ENCODE data around the gene HSD3B7. TPM values are rescaled to one million over a fixed set of nuclear protein-coding genes. Genes with fewer than 3 reads are reported as not detected.

HSD3B7 gene
- total and polyA plus RNA-seq, 2 of the 8 experiments (the other 6 are each of a cell fraction or from before 2014, with no cell fraction given), result 2.9 to 6.6 TPM

GRCh38 chr16:30958175-30959079 is 26.6 kb upstream of the HSD3B7 start:
- Histone ChIP-seq H2BK5ac (ENCODE audit: low read depth, low read length) (no peak overlapping the region), H3K9ac (replicated peaks in 1 of 4; ENCODE audit: extremely low read depth in 1 of 4, low read depth in 3 of 4, low read length in 3 of 4) (peak overlapping the region; percentile 64 to 100 (median 98); a peak in 6 of 7 replicates), H3K4me2 (ENCODE audit: insufficient read depth in 1 of 2, low read depth in 2 of 2, low read length in 2 of 2) (peak overlapping the region; percentile 54 to 81), H4K8ac (ENCODE audit: extremely low read depth, insufficient read depth, low read length) (no peak overlapping the region), H2BK20ac (ENCODE audit: low read length) (no peak overlapping the region), H3K27me3 (replicated peaks in 1 of 4; ENCODE audit: control insufficient read depth in 3 of 4, extremely low read depth in 1 of 4, insufficient read depth in 3 of 4, low read length in 3 of 4) (no peaks in the 10 kb centered on the region), H3K9me3 (ENCODE audit: insufficient read depth in 2 of 2, low read depth in 1 of 2, low read length in 1 of 2) (no peaks in the 10 kb centered on the region; a peak in 1 of 4 replicates), H3K14ac (ENCODE audit: insufficient read length) (no peak overlapping the region), H2AFZ (ENCODE audit: low read length) (no peak overlapping the region), H2BK15ac (ENCODE audit: low read length) (no peak overlapping the region), H3K27ac (ENCODE audit: low read depth, low read length) (peak overlapping the region; percentile 100; the same call in 1 of the 2 replicates), H4K20me1 (replicated peaks in 1 of 2; ENCODE audit: control insufficient read depth in 1 of 2, insufficient read depth in 2 of 2, low read length in 2 of 2) (peaks cover 12 to 15% of the 10 kb centered on the region in 2 experiments), H3K23me2 (ENCODE audit: low read depth, low read length) (no peaks in the 10 kb centered on the region; the same call in 1 of the 2 replicates), H3K36me3 (ENCODE audit: control insufficient read depth in 2 of 4, insufficient read depth in 4 of 4, low read length in 3 of 4) (peaks cover 32 to 41% (median 38%) of the 10 kb centered on the region in 4 experiments), H2BK12ac (ENCODE audit: low read depth, low read length) (no peak overlapping the region), H3K23ac (ENCODE audit: insufficient read length) (no peak overlapping the region), H4K5ac (ENCODE audit: insufficient read length, low read depth, low read length) (no peak overlapping the region), H2BK120ac (replicated peaks; ENCODE audit: low read depth, low read length) (no peak overlapping the region), H3K4me3 (ENCODE audit: extremely low read depth in 1 of 4, insufficient read depth in 2 of 4, low read depth in 3 of 4, low read length in 4 of 4) (peak overlapping the region; percentile 60 to 96 (median 90)), H3K79me1 (ENCODE audit: low read depth, low read length) (peaks cover 9% of the 10 kb centered on the region), H3K4ac (replicated peaks; ENCODE audit: insufficient read length, low read depth, low read length) (no peak overlapping the region), H3K18ac (ENCODE audit: extremely low read depth, low read length) (no peak overlapping the region), H3K56ac (replicated peaks; ENCODE audit: insufficient read length, low read depth, low read length) (peak overlapping the region; percentile 24), H3K4me1 (replicated peaks in 1 of 4; ENCODE audit: control insufficient read depth in 3 of 4, insufficient read depth in 4 of 4, low read length in 3 of 4) (peaks cover 0 to 9% (median 2%) of the 10 kb centered on the region in 4 experiments; a peak in 3 of 7 replicates), H2AK5ac (ENCODE audit: low read depth, low read length) (no peak overlapping the region), H3K79me2 (ENCODE audit: control insufficient read depth in 1 of 2, insufficient read depth in 2 of 2, low read length in 2 of 2) (peaks cover 0 to 17% of the 10 kb centered on the region in 2 experiments; a peak in 3 of 4 replicates), H4K91ac (replicated peaks; ENCODE audit: insufficient read length, low read length) (no peak overlapping the region)
- no peak for TF ChIP-seq ATF2 (IDR thresholded peaks at IDR 0.05; ENCODE audit: low read length)
- TF ChIP-seq POLR2AphosphoS5 (IDR thresholded peaks at IDR 0.05; ENCODE audit: low read depth, low read length), result peak; percentile 24; the same call in 1 of the 2 replicates
- peak; percentile 57; the same call in 1 of the 2 replicates for TF ChIP-seq CHD2 (IDR thresholded peaks at IDR 0.05; ENCODE audit: low read length)
- no peak for TF ChIP-seq JUN (IDR thresholded peaks at IDR 0.05; ENCODE audit: low read depth, low read length)
- TF ChIP-seq POLR2A (IDR thresholded peaks at IDR 0.05; ENCODE audit: control extremely low read depth in 1 of 2, low read depth in 2 of 2, low read length in 2 of 2), result peak; percentile 27 to 36; a peak in 2 of 3 replicates
- peak in 1 of 2 experiments; percentile 77 for DNase-seq (ENCODE audit: low read depth in 1 of 2, low spot score in 2 of 2)
- POLR2A ChIA-PET (ENCODE audit: partially characterized antibody), result interaction anchor here (0.9 to 2.9 kb wide), 14 partner anchors 9 to 115 kb away, joined by 3 to 25 read pairs (median 4); partner anchors contain the start of genes HSD3B7, ORAI3, ZNF646 and ZNF668
- WGBS, 2 experiments (ENCODE audit: extremely low coverage in 1 of 2, insufficient coverage in 1 of 2, insufficient read length in 1 of 2, insufficient replicate concordance in 2 of 2, low coverage in 1 of 2, low lambda C conversion rate in 2 of 2, missing lambda C conversion rate in 1 of 2), result 45% methylated on average over 22 of the region's 55 CpGs; no CpG with 5 or more reads in 1 of the 2 experiments
- FAIRE-seq, result no peak
- CTCF ChIA-PET (ENCODE audit: partially characterized antibody), result interaction anchor here (0.7 to 4.9 kb wide), 5 partner anchors 10 to 26 kb away, joined by 3 to 22 read pairs (median 3); partner anchors contain the start of gene HSD3B7

All from H1 (cell line).